Astrocyte of the spinal cord (primary cell): ENCODE measurements around the gene DENND1A.

Experiments
- DNase-seq: peaks from one replicate; pipeline ENCODE4 v3.0.0; 2011; ENCODE audit warnings: low read depth, low spot score
- H3K4me3 ChIP-seq: 2 replicates; pipeline ENCODE4 v1.5.1; 2011; ENCODE audit warnings: low read depth, mild to moderate bottlenecking, low read length, moderate library complexity
- in situ Hi-C: cut with HindIII; loops from 2 replicates; pipeline ENCODE4 v1.10.0; 2017; ENCODE audit warnings: low sequenced_read_pairs
- TF ChIP-seq, protein P1 (sequence below): IDR thresholded peaks from 2 replicates; pipeline ENCODE4 v1.5.1; 2012; ENCODE audit warnings: low read depth, mild to moderate bottlenecking, low read length, inconsistent platforms

DENND1A gene

DNA sequence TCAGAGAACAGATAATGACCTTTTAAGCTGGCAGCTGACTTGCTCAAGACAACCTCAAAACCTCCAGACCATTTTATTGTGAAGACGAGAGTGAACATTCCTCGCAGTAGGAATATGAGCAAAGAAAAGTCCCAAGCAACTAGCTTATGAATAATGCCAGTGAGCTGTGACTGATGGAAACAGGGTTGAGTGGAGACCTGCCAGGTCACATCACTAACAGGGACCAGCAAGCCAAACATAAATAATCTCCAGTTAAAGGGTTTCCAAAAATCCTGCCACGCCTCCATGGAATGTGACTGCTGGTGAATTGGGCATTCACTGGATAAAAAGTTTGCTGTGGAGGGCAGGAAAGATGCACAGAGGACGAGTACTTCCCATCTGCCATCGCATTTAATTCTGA, 388.5 kb downstream of the DENND1A start:
- H3K4me3 ChIP-seq: no peak overlapping the region
- TF ChIP-seq, protein P1, sequence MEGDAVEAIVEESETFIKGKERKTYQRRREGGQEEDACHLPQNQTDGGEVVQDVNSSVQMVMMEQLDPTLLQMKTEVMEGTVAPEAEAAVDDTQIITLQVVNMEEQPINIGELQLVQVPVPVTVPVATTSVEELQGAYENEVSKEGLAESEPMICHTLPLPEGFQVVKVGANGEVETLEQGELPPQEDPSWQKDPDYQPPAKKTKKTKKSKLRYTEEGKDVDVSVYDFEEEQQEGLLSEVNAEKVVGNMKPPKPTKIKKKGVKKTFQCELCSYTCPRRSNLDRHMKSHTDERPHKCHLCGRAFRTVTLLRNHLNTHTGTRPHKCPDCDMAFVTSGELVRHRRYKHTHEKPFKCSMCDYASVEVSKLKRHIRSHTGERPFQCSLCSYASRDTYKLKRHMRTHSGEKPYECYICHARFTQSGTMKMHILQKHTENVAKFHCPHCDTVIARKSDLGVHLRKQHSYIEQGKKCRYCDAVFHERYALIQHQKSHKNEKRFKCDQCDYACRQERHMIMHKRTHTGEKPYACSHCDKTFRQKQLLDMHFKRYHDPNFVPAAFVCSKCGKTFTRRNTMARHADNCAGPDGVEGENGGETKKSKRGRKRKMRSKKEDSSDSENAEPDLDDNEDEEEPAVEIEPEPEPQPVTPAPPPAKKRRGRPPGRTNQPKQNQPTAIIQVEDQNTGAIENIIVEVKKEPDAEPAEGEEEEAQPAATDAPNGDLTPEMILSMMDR: no peak
- no peak for DNase-seq
- in situ Hi-C loops: no loop called here

DNA sequence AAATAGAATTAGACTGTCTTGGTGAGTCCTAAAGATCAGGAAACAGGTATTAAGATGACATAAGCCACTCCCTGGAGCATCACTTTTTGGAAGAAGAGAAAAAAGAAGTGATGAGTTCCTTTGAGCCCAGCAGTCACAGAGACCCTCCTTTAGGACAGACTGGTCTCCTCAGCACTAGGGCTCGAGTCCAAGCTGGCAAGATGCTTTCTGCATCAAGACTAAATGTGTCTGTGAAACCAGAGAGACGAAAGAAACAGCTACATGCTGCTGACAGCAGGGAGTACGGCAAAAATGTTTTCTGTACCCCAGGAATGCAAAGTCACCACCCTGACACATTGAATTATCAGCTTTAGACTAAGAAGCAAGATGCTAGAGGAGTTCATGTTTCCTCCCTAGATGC, 389.5 kb downstream of the DENND1A start:
- no peak for DNase-seq
- in situ Hi-C loops: no loop called here
- H3K4me3 ChIP-seq: no peak overlapping the region
- TF ChIP-seq, protein P1: no peak

DNA sequence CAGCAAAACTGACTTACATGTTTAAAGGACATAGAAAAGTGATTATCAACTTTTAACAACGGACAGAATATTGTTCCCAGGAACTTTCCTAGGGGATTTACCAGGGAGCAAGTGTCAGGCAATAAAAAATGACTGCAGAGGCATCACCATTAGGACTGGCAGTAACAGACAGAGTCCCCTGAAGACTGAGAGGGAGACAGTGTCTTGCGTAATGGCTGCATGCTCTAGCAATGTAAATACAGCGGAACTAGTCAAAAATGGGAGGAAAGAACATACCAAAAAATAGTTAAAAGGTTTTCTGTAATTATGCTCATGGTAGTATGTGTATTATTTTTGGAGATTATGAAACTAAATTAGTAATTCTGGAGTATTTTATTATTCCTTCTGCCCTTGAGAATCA, 392.1 kb downstream of the DENND1A start:
- TF ChIP-seq, protein P1: no peak
- in situ Hi-C loops: no loop called here
- no peak for DNase-seq
- no peak overlapping the region for H3K4me3 ChIP-seq

DNA sequence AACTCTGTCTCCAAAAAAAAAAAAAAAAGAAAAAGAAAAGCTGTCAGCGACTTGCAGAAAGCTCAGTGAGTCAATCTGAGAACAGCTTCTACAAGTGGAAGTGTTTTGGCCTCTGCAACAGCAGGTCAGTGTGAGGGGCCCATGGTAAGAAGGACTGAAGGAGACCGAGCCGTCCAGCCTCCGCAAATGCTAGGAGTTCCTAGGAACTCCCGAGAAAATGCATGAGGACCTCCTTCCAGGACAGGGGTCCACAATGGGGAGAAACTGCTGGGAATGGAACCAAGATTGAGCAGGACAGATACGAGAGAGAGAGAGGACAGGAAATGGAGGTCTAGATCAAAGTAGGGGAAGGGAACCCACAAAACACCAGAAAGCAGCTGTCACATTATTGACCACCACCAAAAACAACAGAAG, 393.5 kb downstream of the DENND1A start:
- in situ Hi-C loops: no loop called here
- H3K4me3 ChIP-seq: no peak overlapping the region
- TF ChIP-seq, protein P1: no peak
- DNase-seq: no peak

DNA sequence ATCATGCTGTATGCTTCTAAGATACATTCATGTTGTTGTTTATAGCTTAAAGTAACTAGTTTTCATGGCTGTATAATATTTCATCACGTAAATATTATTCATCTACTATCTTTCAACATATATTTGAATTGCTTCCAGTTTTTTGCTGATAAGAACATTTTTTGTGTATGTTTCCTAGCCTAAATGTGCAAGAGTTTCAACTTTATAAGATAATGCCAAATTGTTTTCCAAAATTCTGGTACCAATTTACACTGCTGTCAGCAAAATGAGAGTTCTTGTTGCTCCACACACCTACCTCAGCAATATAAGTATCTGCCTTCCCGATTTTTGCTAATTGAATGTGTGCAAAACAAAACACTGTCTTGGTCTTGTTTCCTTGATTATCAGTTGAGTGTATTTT, 395.6 kb downstream of the DENND1A start:
- no peak overlapping the region for H3K4me3 ChIP-seq
- TF ChIP-seq, protein P1: no peak
- no peak for DNase-seq
- in situ Hi-C loops: no loop called here

DNA sequence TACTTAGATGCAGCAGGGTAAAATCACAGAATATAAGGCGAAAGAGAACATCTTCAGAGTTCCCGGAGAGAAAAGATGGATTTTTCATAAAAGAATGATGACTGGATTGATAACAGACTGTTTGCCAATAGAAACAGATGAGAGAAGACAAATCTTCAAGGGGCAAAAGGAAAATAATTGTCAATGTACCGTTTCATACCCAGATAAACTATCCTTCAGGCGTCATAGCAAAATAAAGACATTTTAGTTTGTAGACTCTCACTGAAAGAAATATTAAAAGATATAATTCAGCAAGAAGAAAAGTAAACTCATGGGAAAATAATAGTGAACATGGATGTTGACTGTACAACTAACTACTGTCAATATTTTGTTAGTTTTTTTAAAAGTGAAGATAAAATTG, 399.7 kb downstream of the DENND1A start:
- no peak overlapping the region for H3K4me3 ChIP-seq
- no peak for DNase-seq
- in situ Hi-C loops: no loop called here
- TF ChIP-seq, protein P1: no peak

DNA sequence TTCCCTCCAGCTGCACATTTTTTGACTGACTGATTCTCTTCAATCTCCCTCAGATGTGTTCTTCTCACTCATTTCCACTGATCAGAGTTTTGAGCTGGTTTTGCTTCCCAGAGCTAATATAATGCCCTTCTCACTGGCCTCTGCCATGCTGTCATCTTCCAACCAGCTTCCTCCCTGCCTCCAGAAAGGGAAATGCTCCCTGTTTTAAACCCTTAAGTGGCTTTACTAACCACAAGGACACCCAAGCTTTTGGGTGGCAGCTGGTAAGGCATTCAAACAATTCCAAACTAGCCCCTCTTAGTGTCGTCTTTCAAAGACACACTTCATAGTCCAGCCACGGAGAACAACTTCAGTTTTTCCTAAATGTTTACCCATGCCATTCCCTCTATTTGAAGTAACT, 401.4 kb downstream of the DENND1A start:
- TF ChIP-seq, protein P1: no peak
- in situ Hi-C loops: no loop called here
- H3K4me3 ChIP-seq: no peak overlapping the region
- DNase-seq: no peak
